Measurements from ENCODE around the gene GZMM.

The GZMM gene

GRCh38 chr19:506404-507285, 37.2 kb upstream of the GZMM start (continued):
- TF ChIP-seq, protein P1, sequence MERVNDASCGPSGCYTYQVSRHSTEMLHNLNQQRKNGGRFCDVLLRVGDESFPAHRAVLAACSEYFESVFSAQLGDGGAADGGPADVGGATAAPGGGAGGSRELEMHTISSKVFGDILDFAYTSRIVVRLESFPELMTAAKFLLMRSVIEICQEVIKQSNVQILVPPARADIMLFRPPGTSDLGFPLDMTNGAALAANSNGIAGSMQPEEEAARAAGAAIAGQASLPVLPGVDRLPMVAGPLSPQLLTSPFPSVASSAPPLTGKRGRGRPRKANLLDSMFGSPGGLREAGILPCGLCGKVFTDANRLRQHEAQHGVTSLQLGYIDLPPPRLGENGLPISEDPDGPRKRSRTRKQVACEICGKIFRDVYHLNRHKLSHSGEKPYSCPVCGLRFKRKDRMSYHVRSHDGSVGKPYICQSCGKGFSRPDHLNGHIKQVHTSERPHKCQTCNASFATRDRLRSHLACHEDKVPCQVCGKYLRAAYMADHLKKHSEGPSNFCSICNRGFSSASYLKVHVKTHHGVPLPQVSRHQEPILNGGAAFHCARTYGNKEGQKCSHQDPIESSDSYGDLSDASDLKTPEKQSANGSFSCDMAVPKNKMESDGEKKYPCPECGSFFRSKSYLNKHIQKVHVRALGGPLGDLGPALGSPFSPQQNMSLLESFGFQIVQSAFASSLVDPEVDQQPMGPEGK (tag by site-specific recombination; IDR thresholded peaks at IDR 0.05), result peak; percentile 85
- TF ChIP-seq ZNF560 (tag by site-specific recombination; IDR thresholded peaks at IDR 0.05; ENCODE audit: borderline replicate concordance) (no peak), ZBTB20 (tag by site-specific recombination; IDR thresholded peaks at IDR 0.05) (peak; percentile 87), ZNF24 (tag by site-specific recombination; IDR thresholded peaks at IDR 0.05) (0 out of 2 replicates have a peak, but pooled peaks have one; percentile 40), ZNF610 (tag by site-specific recombination; IDR thresholded peaks at IDR 0.05; ENCODE audit: borderline replicate concordance) (peak; percentile 48; the same call in 1 of the 2 replicates), REPIN1 (tag by site-specific recombination; IDR thresholded peaks at IDR 0.05; ENCODE audit: low read depth) (peak; percentile 40; the same call in 1 of the 2 replicates), ZNF660 (tag by site-specific recombination; IDR thresholded peaks at IDR 0.05) (peak; percentile 90), KLF16 (tag by site-specific recombination; IDR thresholded peaks at IDR 0.05) (peak; percentile 50; the same call in 1 of the 2 replicates), ZNF513 (tag by site-specific recombination; IDR thresholded peaks at IDR 0.05) (0 out of 2 replicates have a peak, but pooled peaks have one; percentile 11), GLIS1 (tag by site-specific recombination; IDR thresholded peaks at IDR 0.05) (peak; percentile 60), ZNF335 (tag by site-specific recombination; conservative IDR thresholded peaks at IDR 0.05) (peak; percentile 72; the same call in 1 of the 2 replicates), ZNF624 (tag by site-specific recombination; IDR thresholded peaks at IDR 0.05) (no peak), ZFP69B (tag by site-specific recombination; IDR thresholded peaks at IDR 0.05) (peak; percentile 53; the same call in 1 of the 2 replicates), ZNF449 (tag by site-specific recombination; IDR thresholded peaks at IDR 0.05) (0 out of 2 replicates have a peak, but pooled peaks have one; percentile 18), ZBTB8A (tag by site-specific recombination; IDR thresholded peaks at IDR 0.05) (peak; percentile 18; the same call in 1 of the 2 replicates), SP3 (tag by site-specific recombination; IDR thresholded peaks at IDR 0.05) (peak; percentile 43; the same call in 1 of the 2 replicates), ZNF600 (tag by site-specific recombination; IDR thresholded peaks at IDR 0.05) (peak; percentile 68), ZNF514 (tag by site-specific recombination; IDR thresholded peaks at IDR 0.05) (no peak), KLF9 (tag by site-specific recombination; IDR thresholded peaks at IDR 0.05; ENCODE audit: low read depth) (0 out of 2 replicates have a peak, but pooled peaks have one; percentile 21), GLIS2 (tag by site-specific recombination; IDR thresholded peaks at IDR 0.05) (peak; percentile 57; the same call in 1 of the 2 replicates), KLF8 (tag by site-specific recombination; IDR thresholded peaks at IDR 0.05) (0 out of 2 replicates have a peak, but pooled peaks have one; percentile 33), ZBTB7A (tag by site-specific recombination; IDR thresholded peaks at IDR 0.05; ENCODE audit: low read depth) (peak; percentile 86; the same call in 1 of the 2 replicates), ZNF548 (tag by site-specific recombination; IDR thresholded peaks at IDR 0.05) (no peak), PBX3 (CRISPR knock-in tag; IDR thresholded peaks at IDR 0.05) (peak; percentile 73; the same call in 1 of the 2 replicates), ZBTB21 (tag by site-specific recombination; IDR thresholded peaks at IDR 0.05) (0 out of 2 replicates have a peak, but pooled peaks have one; percentile 14)
- TF ChIP-seq, protein P2, sequence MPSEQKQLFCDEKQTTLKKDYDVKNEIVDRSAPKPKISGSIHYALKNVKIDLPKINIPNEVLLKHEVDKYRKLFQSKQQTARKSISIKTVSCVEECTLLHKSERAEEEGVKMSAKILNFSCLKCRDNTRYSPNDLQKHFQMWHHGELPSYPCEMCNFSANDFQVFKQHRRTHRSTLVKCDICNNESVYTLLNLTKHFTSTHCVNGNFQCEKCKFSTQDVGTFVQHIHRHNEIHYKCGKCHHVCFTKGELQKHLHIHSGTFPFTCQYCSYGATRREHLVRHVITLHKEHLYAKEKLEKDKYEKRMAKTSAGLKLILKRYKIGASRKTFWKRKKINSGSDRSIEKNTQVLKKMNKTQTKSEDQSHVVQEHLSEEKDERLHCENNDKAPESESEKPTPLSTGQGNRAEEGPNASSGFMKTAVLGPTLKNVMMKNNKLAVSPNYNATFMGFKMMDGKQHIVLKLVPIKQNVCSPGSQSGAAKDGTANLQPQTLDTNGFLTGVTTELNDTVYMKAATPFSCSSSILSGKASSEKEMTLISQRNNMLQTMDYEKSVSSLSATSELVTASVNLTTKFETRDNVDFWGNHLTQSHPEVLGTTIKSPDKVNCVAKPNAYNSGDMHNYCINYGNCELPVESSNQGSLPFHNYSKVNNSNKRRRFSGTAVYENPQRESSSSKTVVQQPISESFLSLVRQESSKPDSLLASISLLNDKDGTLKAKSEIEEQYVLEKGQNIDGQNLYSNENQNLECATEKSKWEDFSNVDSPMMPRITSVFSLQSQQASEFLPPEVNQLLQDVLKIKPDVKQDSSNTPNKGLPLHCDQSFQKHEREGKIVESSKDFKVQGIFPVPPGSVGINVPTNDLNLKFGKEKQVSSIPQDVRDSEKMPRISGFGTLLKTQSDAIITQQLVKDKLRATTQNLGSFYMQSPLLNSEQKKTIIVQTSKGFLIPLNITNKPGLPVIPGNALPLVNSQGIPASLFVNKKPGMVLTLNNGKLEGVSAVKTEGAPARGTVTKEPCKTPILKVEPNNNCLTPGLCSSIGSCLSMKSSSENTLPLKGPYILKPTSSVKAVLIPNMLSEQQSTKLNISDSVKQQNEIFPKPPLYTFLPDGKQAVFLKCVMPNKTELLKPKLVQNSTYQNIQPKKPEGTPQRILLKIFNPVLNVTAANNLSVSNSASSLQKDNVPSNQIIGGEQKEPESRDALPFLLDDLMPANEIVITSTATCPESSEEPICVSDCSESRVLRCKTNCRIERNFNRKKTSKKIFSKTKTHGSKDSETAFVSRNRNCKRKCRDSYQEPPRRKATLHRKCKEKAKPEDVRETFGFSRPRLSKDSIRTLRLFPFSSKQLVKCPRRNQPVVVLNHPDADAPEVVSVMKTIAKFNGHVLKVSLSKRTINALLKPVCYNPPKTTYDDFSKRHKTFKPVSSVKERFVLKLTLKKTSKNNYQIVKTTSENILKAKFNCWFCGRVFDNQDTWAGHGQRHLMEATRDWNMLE (tag by site-specific recombination; conservative IDR thresholded peaks at IDR 0.05; ENCODE audit: low read depth), result 0 out of 2 replicates have a peak, but pooled peaks have one; percentile 21
- TF ChIP-seq, protein P3, sequence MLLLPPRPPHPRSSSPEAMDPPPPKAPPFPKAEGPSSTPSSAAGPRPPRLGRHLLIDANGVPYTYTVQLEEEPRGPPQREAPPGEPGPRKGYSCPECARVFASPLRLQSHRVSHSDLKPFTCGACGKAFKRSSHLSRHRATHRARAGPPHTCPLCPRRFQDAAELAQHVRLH (tag by site-specific recombination; IDR thresholded peaks at IDR 0.05), result no peak
